Measurements from ENCODE around the gene DTWD2. TPM values are rescaled to one million over a fixed set of nuclear protein-coding genes. Genes with fewer than 3 reads are reported as not detected.
A peak's percentile ranks its signal among the peaks of the same experiment; 100 is the strongest.

DTWD2 gene
- total RNA-seq, 1 donor: 10.8 TPM

GRCh38 chr5:119031011-119031886, 42.9 kb upstream of the DTWD2 start:
- TF ChIP-seq, protein P1, sequence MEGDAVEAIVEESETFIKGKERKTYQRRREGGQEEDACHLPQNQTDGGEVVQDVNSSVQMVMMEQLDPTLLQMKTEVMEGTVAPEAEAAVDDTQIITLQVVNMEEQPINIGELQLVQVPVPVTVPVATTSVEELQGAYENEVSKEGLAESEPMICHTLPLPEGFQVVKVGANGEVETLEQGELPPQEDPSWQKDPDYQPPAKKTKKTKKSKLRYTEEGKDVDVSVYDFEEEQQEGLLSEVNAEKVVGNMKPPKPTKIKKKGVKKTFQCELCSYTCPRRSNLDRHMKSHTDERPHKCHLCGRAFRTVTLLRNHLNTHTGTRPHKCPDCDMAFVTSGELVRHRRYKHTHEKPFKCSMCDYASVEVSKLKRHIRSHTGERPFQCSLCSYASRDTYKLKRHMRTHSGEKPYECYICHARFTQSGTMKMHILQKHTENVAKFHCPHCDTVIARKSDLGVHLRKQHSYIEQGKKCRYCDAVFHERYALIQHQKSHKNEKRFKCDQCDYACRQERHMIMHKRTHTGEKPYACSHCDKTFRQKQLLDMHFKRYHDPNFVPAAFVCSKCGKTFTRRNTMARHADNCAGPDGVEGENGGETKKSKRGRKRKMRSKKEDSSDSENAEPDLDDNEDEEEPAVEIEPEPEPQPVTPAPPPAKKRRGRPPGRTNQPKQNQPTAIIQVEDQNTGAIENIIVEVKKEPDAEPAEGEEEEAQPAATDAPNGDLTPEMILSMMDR (IDR thresholded peaks at IDR 0.05; ENCODE audit: insufficient read depth, low read depth, low read length): no peak
- DNase-seq (ENCODE audit: low read depth): no peak
- no peak overlapping the region for H3K4me3 ChIP-seq (ENCODE audit: low read depth, low read length)

DNA sequence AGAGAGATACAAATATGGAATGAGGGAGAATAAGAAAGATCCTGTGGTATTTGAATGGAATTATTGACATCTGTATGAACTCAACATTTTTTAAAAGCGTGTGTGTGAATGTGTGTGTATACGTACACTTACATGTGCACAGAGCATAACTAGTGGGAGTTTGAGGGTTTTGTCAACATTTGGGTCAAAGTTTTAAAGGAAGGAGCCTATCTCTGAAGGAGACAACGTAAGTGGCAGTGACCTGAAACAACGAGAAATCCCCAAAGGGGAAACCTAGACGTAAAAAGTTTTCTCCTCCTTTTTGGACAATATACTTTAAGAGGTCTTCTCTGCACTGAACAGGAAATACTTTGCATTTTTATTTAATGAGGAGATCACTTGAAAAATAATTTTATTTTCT, 40.2 kb upstream of the DTWD2 start:
- no peak for DNase-seq (ENCODE audit: low read depth)
- TF ChIP-seq, protein P1 (IDR thresholded peaks at IDR 0.05; ENCODE audit: insufficient read depth, low read depth, low read length): no peak
- no peak overlapping the region for H3K4me3 ChIP-seq (ENCODE audit: low read depth, low read length)

DNA sequence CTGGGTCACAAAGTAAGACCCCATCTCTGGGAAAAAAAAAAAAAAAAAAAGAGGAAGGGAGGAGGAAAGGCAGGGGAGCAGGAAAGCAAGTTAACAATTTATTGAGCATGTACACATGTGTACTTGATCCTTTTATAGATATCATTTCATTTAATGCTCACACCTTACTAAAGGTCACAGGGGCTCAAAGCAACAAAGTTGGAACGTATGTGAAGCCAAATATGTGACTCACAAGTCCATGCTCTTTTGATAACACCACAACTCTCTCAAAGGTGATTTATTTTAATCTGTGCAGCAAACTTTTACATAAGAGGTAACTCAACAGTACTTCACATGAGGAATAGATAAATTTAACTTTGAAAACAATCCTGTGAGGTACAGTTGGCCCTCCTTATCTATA, 34.4 kb upstream of the DTWD2 start:
- TF ChIP-seq, protein P1 (IDR thresholded peaks at IDR 0.05; ENCODE audit: insufficient read depth, low read depth, low read length): no peak
- H3K4me3 ChIP-seq (ENCODE audit: low read depth, low read length): no peak overlapping the region
- DNase-seq (ENCODE audit: low read depth): no peak

- TF ChIP-seq, protein P1 (IDR thresholded peaks at IDR 0.05; ENCODE audit: insufficient read depth, low read depth, low read length): peak; percentile 61
- no peak overlapping the region for H3K4me3 ChIP-seq (ENCODE audit: low read depth, low read length)
- DNase-seq (ENCODE audit: low read depth): peak; percentile 59
Measured at GRCh38 chr5:119022017-119022745, 33.8 kb upstream of the DTWD2 start.

GRCh38 chr5:119021149-119021732, 32.9 kb upstream of the DTWD2 start:
- no peak overlapping the region for H3K4me3 ChIP-seq (ENCODE audit: low read depth, low read length)
- TF ChIP-seq, protein P1 (IDR thresholded peaks at IDR 0.05; ENCODE audit: insufficient read depth, low read depth, low read length): no peak
- DNase-seq (ENCODE audit: low read depth): no peak

- no peak for DNase-seq (ENCODE audit: low read depth)
- TF ChIP-seq, protein P1 (IDR thresholded peaks at IDR 0.05; ENCODE audit: insufficient read depth, low read depth, low read length): no peak
- H3K4me3 ChIP-seq (ENCODE audit: low read depth, low read length): no peak overlapping the region
Measured at GRCh38 chr5:119019949-119020348, 31.6 kb upstream of the DTWD2 start.

Measured in fibroblast of villous mesenchyme (primary cell).